Keratinocyte (primary cell): Measurements from ENCODE around the gene TNIP2.

Experiments used
- EZH2 ChIP-seq: IDR thresholded peaks from one replicate; pipeline ENCODE4 v1.6.1; 2012; ENCODE audit warnings: inconsistent platforms, mild to moderate bottlenecking, low read length, moderate library complexity
- TF ChIP-seq, protein P1 (sequence below), 3 experiments: IDR thresholded peaks in 1 of 3; conservative IDR thresholded peaks in 1 of 3; optimal IDR thresholded peaks in 1 of 3; 2 replicates in 2 of 3; 3 replicates in 1 of 3; pipeline versions ENCODE3 to v1.5.1; 2011; ENCODE audit warnings: low read length in 3 of 3, mild to moderate bottlenecking in 3 of 3, moderate library complexity in 2 of 3, control low read depth in 1 of 3, inconsistent platforms in 1 of 3; ENCODE audit not compliant: insufficient read depth in 2 of 3; ENCODE audit errors: extremely low read depth in 1 of 3

DNA sequence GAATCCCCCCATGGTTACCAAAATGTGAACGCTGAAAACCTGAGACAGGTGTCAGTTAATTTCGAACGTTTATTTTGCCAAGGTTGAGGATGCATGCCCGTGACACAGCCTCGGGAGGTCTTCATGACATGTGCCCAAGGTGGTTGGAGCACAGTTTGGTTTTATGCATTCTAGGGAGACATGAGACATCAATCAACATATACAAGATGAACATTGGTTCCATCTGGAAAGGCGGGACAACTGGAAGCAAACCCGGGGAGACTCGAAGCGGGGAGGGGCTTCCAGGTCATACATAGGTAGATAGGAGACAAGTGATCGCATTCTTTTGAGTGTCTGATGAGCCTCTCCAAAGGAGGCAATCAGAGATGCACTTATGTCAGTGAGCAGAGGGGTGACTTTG lies 25.8 kb upstream of the TNIP2 start:
- TF ChIP-seq, protein P1, sequence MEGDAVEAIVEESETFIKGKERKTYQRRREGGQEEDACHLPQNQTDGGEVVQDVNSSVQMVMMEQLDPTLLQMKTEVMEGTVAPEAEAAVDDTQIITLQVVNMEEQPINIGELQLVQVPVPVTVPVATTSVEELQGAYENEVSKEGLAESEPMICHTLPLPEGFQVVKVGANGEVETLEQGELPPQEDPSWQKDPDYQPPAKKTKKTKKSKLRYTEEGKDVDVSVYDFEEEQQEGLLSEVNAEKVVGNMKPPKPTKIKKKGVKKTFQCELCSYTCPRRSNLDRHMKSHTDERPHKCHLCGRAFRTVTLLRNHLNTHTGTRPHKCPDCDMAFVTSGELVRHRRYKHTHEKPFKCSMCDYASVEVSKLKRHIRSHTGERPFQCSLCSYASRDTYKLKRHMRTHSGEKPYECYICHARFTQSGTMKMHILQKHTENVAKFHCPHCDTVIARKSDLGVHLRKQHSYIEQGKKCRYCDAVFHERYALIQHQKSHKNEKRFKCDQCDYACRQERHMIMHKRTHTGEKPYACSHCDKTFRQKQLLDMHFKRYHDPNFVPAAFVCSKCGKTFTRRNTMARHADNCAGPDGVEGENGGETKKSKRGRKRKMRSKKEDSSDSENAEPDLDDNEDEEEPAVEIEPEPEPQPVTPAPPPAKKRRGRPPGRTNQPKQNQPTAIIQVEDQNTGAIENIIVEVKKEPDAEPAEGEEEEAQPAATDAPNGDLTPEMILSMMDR (optimal IDR thresholded peaks at IDR 0.05 in 1 of 3, IDR thresholded peaks at IDR 0.05 in 1 of 3, conservative IDR thresholded peaks at IDR 0.05 in 1 of 3; ENCODE audit: extremely low read depth in 1 of 3, insufficient read depth in 2 of 3, low read length in 3 of 3), result no peak
- TF ChIP-seq EZH2, result no peak
